Tibial artery (tissue), 4 donors: Measurements from ENCODE around the gene MOCS2.
"Not testable (repeated sequence)": the region's sequence is repeated elsewhere in the genome, so short reads cannot be mapped to it uniquely, and the experiment has no call there.

Experiments used
- DNase-seq, 2 donors: peaks; one replicate each; pipeline ENCODE4 v3.0.0-alpha.2; 2019
- H3K27ac ChIP-seq, 2 donors: fragments of 200-600 bp; sonication (generic) in 1 of 2; 1 replicate in 1 of 2; 2 replicates in 1 of 2; pipeline ENCODE4 v1.5.1; 2018 to 2019; ENCODE audit warnings: mild to moderate bottlenecking in 1 of 2
- H3K27me3 ChIP-seq, 2 donors: fragments of 200-600 bp; sonication (generic) in 1 of 2; one replicate each; pipeline versions ENCODE4 v1.5.1 to v1.6.0; 2016 to 2019
- H3K36me3 ChIP-seq, 3 donors: fragments of 200-600 bp; sonication (generic) in 2 of 3; one replicate each; pipeline ENCODE4 v1.5.1; 2016 to 2019; ENCODE audit warnings: mild to moderate bottlenecking in 2 of 3
- H3K4me1 ChIP-seq, 4 donors: fragments of 200-600 bp; sonication (generic) in 2 of 4; 1 replicate in 3 of 4; 2 replicates in 1 of 4; pipeline ENCODE4 v1.5.1; 2016 to 2019
- H3K4me3 ChIP-seq, 2 donors: fragments of 200-600 bp; sonication (generic) in 1 of 2; 1 replicate in 1 of 2; 2 replicates in 1 of 2; pipeline ENCODE4 v1.5.1; 2018 to 2019; ENCODE audit warnings: mild to moderate bottlenecking in 2 of 2
- H3K9me3 ChIP-seq, 3 donors: fragments of 200-600 bp; sonication (generic) in 1 of 3; one replicate each; pipeline ENCODE4 v1.5.1; 2016 to 2019
- CTCF ChIP-seq, 2 experiments: fragments of 200-600 bp in 1 of 2; fragments of 450-650 bp in 1 of 2; IDR thresholded peaks; one replicate each; pipeline ENCODE4 v1.5.1; 2017 to 2019; ENCODE audit warnings: antibody characterized with exemption in 2 of 2, mild to moderate bottlenecking in 1 of 2, moderate library complexity in 1 of 2
- intact Hi-C: fragments of 100-400 bp; cut with DNase I; formaldehyde crosslinking; loops from one replicate; pipeline ENCODE4 v1.15.0; 2023; ENCODE audit warnings: low total_unique reads

Gene MOCS2

GRCh38 chr5:53114988-53115387 lies 5.4 kb upstream of the MOCS2 start:
- no peaks in the 10 kb centered on the region for H3K27me3 ChIP-seq
- no peak for DNase-seq
- no peak for TF ChIP-seq CTCF (IDR thresholded peaks at IDR 0.05)
- no peak overlapping the region for H3K4me3 ChIP-seq
- intact Hi-C loops = no loop called here
- no peak overlapping the region for H3K27ac ChIP-seq
- peaks cover 0 to 8% (median 2%) of the 10 kb centered on the region in 4 donors for H3K4me1 ChIP-seq
- no peaks in the 10 kb centered on the region for H3K9me3 ChIP-seq
- H3K36me3 ChIP-seq = no peaks in the 10 kb centered on the region

DNA sequence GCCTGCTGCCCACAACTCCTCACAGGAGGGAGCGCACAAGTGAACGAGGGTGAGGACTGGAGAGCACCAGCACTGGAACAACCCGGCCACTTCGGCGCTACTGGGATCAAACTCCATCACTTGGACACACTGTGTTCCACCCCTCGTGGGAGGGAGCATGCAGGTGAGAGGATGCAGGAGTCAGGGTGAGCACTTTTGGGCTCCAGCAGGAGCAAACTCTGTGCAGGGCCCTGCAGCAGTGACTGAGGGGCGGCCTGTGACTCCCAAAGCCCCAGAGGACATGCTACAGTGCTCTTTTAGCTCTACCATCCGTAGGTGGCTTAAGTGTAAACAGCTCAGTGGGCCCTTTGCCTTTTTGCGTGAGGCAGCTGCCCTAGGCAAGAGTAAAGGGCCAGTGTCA lies 4.4 kb upstream of the MOCS2 start:
- Histone ChIP-seq H3K4me3 (no peak overlapping the region), H3K9me3 (no peaks in the 10 kb centered on the region)
- intact Hi-C loops = no loop called here

GRCh38 chr5:53112909-53113308 lies 3.4 kb upstream of the MOCS2 start:
- intact Hi-C loops = no loop called here
- no peaks in the 10 kb centered on the region for H3K27me3 ChIP-seq
- no peak overlapping the region for H3K27ac ChIP-seq
- no peak overlapping the region for H3K4me3 ChIP-seq
- no peaks in the 10 kb centered on the region for H3K36me3 ChIP-seq
- H3K9me3 ChIP-seq = no peaks in the 10 kb centered on the region
- TF ChIP-seq CTCF (IDR thresholded peaks at IDR 0.05) = no peak
- no peak for DNase-seq
- H3K4me1 ChIP-seq = peaks cover 0 to 18% (median 8%) of the 10 kb centered on the region in 4 donors

More for the DNA sequence above, 4.4 kb upstream of the MOCS2 start:
- Histone ChIP-seq H3K27me3 (no peaks in the 10 kb centered on the region), H3K36me3 (no peaks in the 10 kb centered on the region), H3K4me1 (peaks cover 0 to 8% (median 2%) of the 10 kb centered on the region in 4 donors), H3K27ac (no peak overlapping the region)
- no peak for DNase-seq
- no peak for TF ChIP-seq CTCF (IDR thresholded peaks at IDR 0.05)

DNA sequence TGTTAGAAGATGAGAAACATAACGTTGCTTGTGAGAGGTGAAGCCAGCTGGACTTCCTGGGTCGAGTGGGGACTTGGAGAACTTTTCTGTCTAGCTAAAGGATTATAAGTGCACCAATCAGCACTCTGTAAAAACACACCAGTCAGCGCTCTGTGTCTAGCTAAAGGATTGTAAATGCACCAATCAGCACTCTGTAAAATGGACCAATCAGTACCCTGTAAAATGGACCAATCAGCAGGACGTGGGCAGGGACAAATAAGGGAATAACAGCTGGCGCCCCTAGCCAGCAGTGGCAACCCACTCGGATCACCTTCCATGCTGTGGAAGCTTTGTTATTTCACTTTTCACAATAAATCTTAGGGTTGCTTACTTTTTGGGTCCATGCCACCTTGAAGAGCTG lies 2.8 kb upstream of the MOCS2 start:
- H3K4me1 ChIP-seq = peaks cover 0 to 22% (median 11%) of the 10 kb centered on the region in 4 donors

GRCh38 chr5:53111139-53111538 lies 1.6 kb upstream of the MOCS2 start:
- no peak overlapping the region for H3K4me3 ChIP-seq
- no peaks in the 10 kb centered on the region for H3K9me3 ChIP-seq
- H3K4me1 ChIP-seq = peaks cover 0 to 33% (median 11%) of the 10 kb centered on the region in 4 donors
- H3K27ac ChIP-seq = no peak overlapping the region
- no peaks in the 10 kb centered on the region for H3K27me3 ChIP-seq
- DNase-seq = no peak
- H3K36me3 ChIP-seq = peaks cover 0 to 5% (median 3%) of the 10 kb centered on the region in 3 donors
- no peak for TF ChIP-seq CTCF (IDR thresholded peaks at IDR 0.05)
- intact Hi-C loops = no loop called here

More for the DNA sequence above, 2.8 kb upstream of the MOCS2 start:
- H3K27ac ChIP-seq, H3K27me3 ChIP-seq, H3K36me3 ChIP-seq, H3K4me3 ChIP-seq, DNase-seq, H3K9me3 ChIP-seq, intact Hi-C loops: not testable (repeated sequence)

DNA sequence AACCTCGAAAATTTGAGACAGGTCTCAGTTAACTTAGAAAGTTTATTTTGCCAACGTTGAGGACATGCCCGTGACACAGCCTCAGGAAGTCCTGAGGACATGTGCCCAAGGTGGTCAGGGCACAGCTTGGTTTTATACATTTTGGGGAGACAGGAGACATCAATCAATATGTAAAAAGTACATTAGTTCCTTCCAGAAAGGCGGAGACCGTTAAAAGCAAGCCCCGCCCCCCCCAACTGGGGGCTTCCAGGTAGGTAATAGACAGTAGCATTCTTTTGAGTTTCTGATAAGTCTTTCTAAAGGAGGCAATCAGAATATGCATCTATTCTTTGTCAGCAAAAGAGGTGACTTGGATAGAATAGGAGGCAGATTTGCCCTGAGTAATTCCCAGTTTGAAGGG lies 599 bp upstream of the MOCS2 start:
- H3K4me1 ChIP-seq = peaks cover 0 to 33% (median 11%) of the 10 kb centered on the region in 4 donors
- intact Hi-C loops = no loop called here
- no peak for TF ChIP-seq CTCF (IDR thresholded peaks at IDR 0.05)

More for the DNA sequence above, 599 bp upstream of the MOCS2 start:
- H3K4me3 ChIP-seq = peak overlapping the region; percentile 72 to 84
- H3K9me3 ChIP-seq = no peaks in the 10 kb centered on the region
- H3K36me3 ChIP-seq = peaks cover 0 to 7% (median 5%) of the 10 kb centered on the region in 3 donors
- peak overlapping the region; percentile 79 to 82 for H3K27ac ChIP-seq
- DNase-seq = no peak
- no peaks in the 10 kb centered on the region for H3K27me3 ChIP-seq
